HUES6 (cell line): Measurements from ENCODE around the gene WNT9A.

Experiments
- H3K27ac ChIP-seq: 2 replicates; pipeline ENCODE4 v1.7.0; 2013; ENCODE audit warnings: low read depth, mild to moderate bottlenecking, low read length, inconsistent platforms
- H3K27me3 ChIP-seq: 2 replicates; pipeline ENCODE4 v1.6.1; 2013; ENCODE audit warnings: low read length; ENCODE audit not compliant: control insufficient read depth, insufficient read depth
- H3K36me3 ChIP-seq: 2 replicates; pipeline ENCODE4 v1.6.1; 2013; ENCODE audit warnings: low read length; ENCODE audit not compliant: control insufficient read depth, insufficient read depth
- H3K4me1 ChIP-seq: 2 replicates; pipeline ENCODE4 v1.6.1; 2013; ENCODE audit warnings: low read length; ENCODE audit not compliant: control insufficient read depth, insufficient read depth
- H3K4me3 ChIP-seq: 2 replicates; pipeline ENCODE4 v1.5.1; 2013; ENCODE audit warnings: low read depth, low read length
- H3K9ac ChIP-seq: one replicate; pipeline ENCODE4 v1.6.1; 2013; ENCODE audit warnings: mild to moderate bottlenecking, low read length
- H3K9me3 ChIP-seq: 2 replicates; pipeline ENCODE4 v1.6.1; 2013; ENCODE audit warnings: low read depth, low read length; ENCODE audit not compliant: control insufficient read depth, insufficient read depth

Gene WNT9A

GRCh38 chr1:227925582-227926198, 22.0 kb downstream of the WNT9A start:
- Histone ChIP-seq H3K4me1 (peaks cover 11% of the 10 kb centered on the region; the same call in 1 of the 2 replicates), H3K27me3 (no peaks in the 10 kb centered on the region), H3K9ac (no peak overlapping the region), H3K9me3 (no peaks in the 10 kb centered on the region), H3K4me3 (no peak overlapping the region), H3K36me3 (0 out of 2 replicates have a peak, but pooled peaks cover 4% of the 10 kb centered on the region), H3K27ac (no peak overlapping the region)

- 0 out of 2 replicates have a peak, but pooled peaks cover 4% of the 10 kb centered on the region for H3K36me3 ChIP-seq
- H3K9me3 ChIP-seq = no peaks in the 10 kb centered on the region
- no peaks in the 10 kb centered on the region for H3K27me3 ChIP-seq
- H3K4me3 ChIP-seq = no peak overlapping the region
- H3K4me1 ChIP-seq = peaks cover 11% of the 10 kb centered on the region; the same call in 1 of the 2 replicates
- no peak overlapping the region for H3K27ac ChIP-seq
- no peak overlapping the region for H3K9ac ChIP-seq
Observed at GRCh38 chr1:227924833-227925574, 22.7 kb downstream of the WNT9A start.

- Histone ChIP-seq H3K27ac (no peak overlapping the region), H3K9ac (no peak overlapping the region), H3K9me3 (no peaks in the 10 kb centered on the region), H3K4me1 (peaks cover 14% of the 10 kb centered on the region; the same call in 1 of the 2 replicates), H3K4me3 (no peak overlapping the region), H3K36me3 (0 out of 2 replicates have a peak, but pooled peaks cover 4% of the 10 kb centered on the region), H3K27me3 (no peaks in the 10 kb centered on the region)
Observed at GRCh38 chr1:227924168-227924832, 23.4 kb downstream of the WNT9A start.

- Histone ChIP-seq H3K4me3 (no peak overlapping the region), H3K4me1 (peaks cover 14% of the 10 kb centered on the region; the same call in 1 of the 2 replicates), H3K27ac (no peak overlapping the region), H3K9me3 (no peaks in the 10 kb centered on the region), H3K27me3 (no peaks in the 10 kb centered on the region), H3K9ac (no peak overlapping the region), H3K36me3 (0 out of 2 replicates have a peak, but pooled peaks cover 4% of the 10 kb centered on the region)
Observed at GRCh38 chr1:227923353-227924167, 24.2 kb downstream of the WNT9A start.

- no peak overlapping the region for H3K27ac ChIP-seq
- H3K4me1 ChIP-seq = peaks cover 14% of the 10 kb centered on the region; the same call in 1 of the 2 replicates
- H3K4me3 ChIP-seq = no peak overlapping the region
- H3K9ac ChIP-seq = no peak overlapping the region
- no peaks in the 10 kb centered on the region for H3K9me3 ChIP-seq
- H3K27me3 ChIP-seq = no peaks in the 10 kb centered on the region
- 0 out of 2 replicates have a peak, but pooled peaks cover 4% of the 10 kb centered on the region for H3K36me3 ChIP-seq
Observed at GRCh38 chr1:227922501-227923352, 25.0 kb downstream of the WNT9A start.

DNA sequence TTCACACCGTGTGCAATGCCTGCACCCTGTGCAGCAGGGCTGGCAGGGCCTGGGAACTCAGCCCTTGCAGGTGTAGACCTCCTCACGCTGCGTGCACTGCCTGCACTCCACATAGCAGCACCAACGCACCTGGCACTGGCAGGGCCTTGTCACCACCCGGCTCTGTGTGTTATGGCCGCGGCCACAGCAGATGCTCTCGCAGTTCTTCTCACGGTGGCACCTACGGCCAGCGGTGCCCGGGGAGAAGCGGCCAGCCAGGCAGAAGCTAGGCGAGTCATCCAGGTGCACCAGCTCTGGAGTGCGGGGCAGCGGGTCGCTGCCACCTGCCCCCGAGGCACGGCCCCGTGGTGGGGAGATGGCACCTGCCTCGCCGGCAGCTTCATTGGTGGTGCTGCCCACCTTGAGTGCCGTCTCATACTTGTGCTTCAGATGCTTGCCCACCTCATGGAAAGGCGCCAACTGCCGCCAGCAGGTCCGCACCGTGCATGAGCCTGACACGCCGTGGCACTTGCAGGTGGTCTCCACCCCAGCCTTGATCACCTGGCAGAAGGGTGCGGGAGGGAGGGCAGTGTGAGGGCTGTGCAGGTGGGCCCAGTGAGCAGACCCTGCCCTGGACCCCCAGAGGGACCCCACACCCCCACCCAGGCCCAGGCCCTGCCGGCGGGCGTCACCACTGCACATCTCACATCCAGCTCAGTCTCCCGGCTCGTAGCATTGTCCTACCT, 26.1 kb downstream of the WNT9A start:
- no peak overlapping the region for H3K9ac ChIP-seq
- no peak overlapping the region for H3K4me3 ChIP-seq
- peaks cover 24% of the 10 kb centered on the region; the same call in 1 of the 2 replicates for H3K4me1 ChIP-seq
- no peak overlapping the region for H3K27ac ChIP-seq
- H3K36me3 ChIP-seq = 0 out of 2 replicates have a peak, but pooled peaks cover 4% of the 10 kb centered on the region
- no peaks in the 10 kb centered on the region for H3K27me3 ChIP-seq
- H3K9me3 ChIP-seq = no peaks in the 10 kb centered on the region

GRCh38 chr1:227920896-227921295, 26.8 kb downstream of the WNT9A start:
- Histone ChIP-seq H3K4me1 (peaks cover 30% of the 10 kb centered on the region), H3K36me3 (0 out of 2 replicates have a peak, but pooled peaks cover 4% of the 10 kb centered on the region), H3K4me3 (no peak overlapping the region), H3K27ac (no peak overlapping the region), H3K9me3 (no peaks in the 10 kb centered on the region), H3K27me3 (no peaks in the 10 kb centered on the region), H3K9ac (no peak overlapping the region)

GRCh38 chr1:227920426-227920825, 27.3 kb downstream of the WNT9A start:
- Histone ChIP-seq H3K27ac (no peak overlapping the region), H3K4me3 (no peak overlapping the region), H3K9me3 (no peaks in the 10 kb centered on the region), H3K36me3 (0 out of 2 replicates have a peak, but pooled peaks cover 4% of the 10 kb centered on the region), H3K9ac (no peak overlapping the region), H3K4me1 (peaks cover 35% of the 10 kb centered on the region), H3K27me3 (no peaks in the 10 kb centered on the region)

DNA sequence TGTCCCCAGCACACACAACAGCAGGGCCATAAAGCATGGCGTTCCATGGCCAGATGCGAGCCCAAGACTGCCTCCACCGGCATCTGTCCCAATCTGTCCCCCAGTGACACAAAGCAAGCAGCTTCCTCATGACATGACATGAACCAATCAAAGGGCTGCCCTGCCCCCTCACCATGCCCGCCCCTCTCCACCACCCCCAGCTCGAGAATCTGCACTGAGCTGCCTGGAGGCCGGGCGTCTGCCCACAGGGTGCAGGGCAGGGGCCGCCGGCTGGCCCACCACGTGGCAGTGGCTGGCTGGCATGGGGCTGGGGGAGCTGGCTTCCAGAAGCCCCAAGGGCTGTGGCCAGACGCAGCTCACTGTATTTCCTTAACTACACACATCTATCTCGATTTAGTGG, 27.8 kb downstream of the WNT9A start:
- no peak overlapping the region for H3K27ac ChIP-seq
- no peak overlapping the region for H3K9ac ChIP-seq
- no peaks in the 10 kb centered on the region for H3K27me3 ChIP-seq
- H3K36me3 ChIP-seq = 0 out of 2 replicates have a peak, but pooled peaks cover 4% of the 10 kb centered on the region
- H3K4me3 ChIP-seq = no peak overlapping the region
- H3K4me1 ChIP-seq = peaks cover 40% of the 10 kb centered on the region
- H3K9me3 ChIP-seq = no peaks in the 10 kb centered on the region
